Measurements from ENCODE around the gene CDC23. TPM values are rescaled to one million over a fixed set of nuclear protein-coding genes. Genes with fewer than 3 reads are reported as not detected.
"Not testable (repeated sequence)": the region's sequence is repeated elsewhere in the genome, so short reads cannot be mapped to it uniquely, and the experiment has no call there.

Gene CDC23, protein sequence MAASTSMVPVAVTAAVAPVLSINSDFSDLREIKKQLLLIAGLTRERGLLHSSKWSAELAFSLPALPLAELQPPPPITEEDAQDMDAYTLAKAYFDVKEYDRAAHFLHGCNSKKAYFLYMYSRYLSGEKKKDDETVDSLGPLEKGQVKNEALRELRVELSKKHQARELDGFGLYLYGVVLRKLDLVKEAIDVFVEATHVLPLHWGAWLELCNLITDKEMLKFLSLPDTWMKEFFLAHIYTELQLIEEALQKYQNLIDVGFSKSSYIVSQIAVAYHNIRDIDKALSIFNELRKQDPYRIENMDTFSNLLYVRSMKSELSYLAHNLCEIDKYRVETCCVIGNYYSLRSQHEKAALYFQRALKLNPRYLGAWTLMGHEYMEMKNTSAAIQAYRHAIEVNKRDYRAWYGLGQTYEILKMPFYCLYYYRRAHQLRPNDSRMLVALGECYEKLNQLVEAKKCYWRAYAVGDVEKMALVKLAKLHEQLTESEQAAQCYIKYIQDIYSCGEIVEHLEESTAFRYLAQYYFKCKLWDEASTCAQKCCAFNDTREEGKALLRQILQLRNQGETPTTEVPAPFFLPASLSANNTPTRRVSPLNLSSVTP
- 35.0 TPM for total RNA-seq

DNA sequence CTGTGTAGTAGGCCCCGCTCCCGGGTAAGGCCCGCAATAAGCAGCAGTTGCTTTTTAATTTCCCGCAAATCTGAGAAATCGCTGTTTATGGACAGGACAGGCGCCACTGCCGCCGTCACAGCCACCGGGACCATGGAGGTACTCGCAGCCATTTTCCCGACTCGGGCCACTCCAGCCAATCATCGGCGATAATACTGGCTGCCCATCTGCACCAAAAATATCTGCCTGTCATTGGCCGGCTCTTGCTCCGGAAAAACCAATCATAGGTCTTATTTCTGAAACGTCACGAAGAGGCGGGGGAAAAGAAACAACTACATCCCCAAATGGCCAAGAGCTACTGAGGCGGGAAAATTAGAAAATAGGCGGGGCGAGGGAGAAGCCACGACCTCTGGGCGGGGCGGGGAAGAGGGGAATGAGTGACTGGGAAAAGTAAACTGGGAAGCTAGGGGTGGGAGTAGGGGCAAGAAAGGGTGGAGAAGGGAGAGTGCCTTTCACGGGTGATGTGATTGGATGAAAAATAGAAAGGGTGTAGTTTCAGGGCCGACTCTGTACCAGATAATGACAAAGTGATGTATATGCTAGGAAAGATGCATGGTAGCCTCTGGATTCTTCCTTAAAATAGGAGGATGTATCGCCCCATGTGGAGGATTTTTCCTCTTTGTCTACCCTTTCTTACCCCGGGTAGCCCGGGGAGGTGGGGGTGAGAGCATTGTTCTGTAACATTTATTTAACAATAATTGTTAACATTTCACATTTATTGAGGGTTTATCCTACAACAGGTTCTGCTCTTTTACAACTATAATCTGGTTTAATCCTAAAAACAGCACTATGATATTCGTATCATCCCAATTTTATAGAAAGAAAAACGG, at the start of gene CDC23:
Gene CDC23 (minus strand): TSS at position 163 of the 869 bp plus-strand sequence. CDS start 11 bp downstream, at position 152.
- DNase-seq = peak; percentile 100

DNA sequence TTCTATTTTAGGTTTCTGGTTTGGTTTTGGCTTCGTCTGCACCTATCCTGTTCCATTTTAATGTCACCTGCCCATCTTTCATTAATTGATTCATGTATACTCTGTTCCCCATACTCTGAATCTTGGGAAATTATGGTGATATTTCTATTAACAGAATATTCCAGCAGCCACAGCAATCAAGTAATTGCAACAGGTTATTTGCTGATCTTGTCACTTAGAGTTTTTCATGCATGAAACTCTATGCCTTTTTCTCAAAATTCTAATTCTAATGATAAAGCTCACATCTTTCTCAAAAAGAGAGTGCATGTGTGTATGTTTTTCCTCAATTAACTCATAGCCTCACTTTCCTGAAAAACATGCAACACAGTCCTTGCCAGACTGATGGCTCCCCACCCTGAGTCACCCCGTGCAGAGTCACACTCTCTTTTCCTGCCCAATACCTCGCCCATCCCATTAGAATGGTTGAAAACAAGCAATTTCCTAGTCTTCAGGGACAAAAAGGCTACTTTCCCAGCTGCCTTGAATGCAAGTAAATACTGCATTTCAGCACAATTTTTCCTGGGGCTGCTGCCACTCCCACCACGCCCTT, 45.7 kb upstream of the CDC23 start:
- no peak for DNase-seq

DNA sequence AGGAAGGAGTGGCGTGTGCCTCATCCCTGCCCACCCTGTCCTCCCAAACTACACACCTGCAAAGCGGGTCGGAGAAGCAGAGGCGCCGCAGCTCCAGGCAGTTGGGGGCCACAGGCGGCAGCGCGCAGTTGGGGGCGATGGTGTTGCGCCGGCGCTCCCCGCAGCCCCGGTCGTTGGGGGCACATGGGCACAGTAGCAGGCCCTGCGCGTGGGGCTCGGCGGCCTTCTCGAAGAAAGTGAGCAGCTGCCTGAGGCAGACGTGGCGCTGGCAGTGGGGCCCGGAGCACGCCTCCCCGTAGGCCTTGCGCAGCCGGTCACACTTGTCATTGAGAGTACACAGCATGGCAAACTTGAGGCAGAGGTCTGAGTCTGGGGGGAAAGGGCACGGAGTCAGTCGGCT, 44.5 kb upstream of the CDC23 start:
- no peak for DNase-seq

DNA sequence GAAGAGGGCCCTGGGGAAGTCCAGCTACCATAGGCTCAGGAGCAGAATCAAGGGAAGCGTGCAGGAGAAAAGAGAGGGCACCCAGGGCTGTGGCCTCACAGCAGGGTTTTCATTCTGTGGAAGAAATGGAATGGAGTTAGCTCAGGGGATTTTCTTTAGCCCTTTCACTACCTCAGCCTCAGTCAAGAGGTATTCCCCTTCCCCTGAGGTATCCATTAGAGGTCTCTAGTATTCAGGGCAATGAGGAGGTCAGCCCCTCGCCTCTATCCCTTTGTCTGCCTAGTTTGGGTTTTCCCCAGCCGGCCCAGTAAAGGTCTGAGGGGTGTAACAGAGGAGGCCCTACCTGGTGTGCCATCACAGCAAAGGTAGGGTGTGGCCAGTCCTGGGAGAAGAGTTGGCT, 39.8 kb upstream of the CDC23 start:
- DNase-seq = no peak

DNA sequence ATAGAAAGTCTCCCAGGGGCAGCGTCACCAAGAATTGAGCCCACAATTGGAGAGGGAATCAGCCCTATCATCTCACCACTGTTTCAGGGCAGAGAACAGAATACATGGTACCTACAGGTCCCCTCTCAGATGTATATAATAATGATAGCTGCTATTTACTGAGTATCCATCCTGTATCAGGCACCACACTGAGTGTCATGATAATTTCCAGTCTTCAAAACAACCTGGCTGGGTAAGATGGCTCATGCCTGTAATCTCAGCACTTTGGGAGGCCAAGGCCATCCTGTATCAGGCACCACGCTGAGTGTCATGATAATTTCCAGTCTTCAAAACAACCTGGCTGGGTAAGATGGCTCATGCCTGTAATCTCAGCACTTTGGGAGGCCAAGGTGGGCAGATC, 34.7 kb upstream of the CDC23 start:
- DNase-seq = not testable (repeated sequence)

DNA sequence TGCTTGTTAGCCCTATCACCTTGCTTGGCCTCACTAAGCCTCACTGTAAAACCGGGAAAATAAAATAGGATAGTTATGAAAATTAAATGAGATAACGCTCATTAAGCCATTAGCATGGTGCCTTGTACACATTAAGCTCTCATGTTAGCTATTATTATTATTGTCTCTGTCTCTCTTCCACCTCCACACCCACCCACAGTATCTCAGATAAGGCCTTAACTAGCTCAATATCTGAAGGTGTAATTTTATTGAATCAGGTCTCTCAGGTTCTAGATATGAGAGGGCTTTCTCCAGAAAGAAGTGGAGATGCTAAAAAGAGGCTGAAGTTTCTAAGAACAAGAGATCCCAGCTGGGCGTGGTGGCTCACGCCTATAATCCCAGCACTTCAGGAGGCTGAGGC, 33.7 kb upstream of the CDC23 start:
- no peak for DNase-seq

DNA sequence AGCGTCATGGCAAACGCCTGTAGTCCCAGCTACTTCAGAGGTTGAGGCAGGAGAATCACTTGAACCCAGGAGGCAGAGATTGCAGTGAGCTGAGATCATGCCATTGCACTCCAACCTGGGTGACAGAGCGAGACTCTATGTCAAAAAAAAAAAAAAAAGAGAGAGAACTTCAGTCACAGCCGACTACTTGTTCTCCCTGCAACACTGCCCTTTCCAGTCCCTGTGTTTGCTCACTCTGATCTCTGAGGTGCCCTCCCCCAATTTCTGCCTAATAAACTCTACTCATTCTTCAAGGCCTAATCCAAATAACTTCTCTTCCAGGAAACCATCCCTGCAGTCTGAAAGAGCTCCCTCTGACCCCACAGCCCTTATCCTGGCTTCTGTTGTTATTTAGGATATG, 33.2 kb upstream of the CDC23 start:
- no peak for DNase-seq

DNA sequence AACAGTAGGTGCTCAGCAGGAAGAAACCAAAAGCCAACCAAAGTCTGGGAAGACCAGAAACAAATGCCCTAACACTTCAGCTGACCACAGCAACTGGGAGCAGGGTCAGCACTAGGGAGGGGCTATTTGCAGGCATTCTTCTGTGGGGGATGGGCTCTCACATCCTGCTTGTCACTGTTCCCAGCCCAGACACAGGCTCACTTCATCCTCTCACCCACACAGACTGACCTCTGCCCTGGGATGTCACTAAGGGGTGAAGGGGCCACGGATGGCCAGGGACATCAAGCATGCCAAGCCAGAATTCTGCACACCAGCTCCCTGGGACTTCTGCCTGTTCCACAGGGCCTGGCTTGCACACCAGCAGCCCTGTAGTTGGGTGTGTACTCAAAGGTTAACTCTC, 32.6 kb upstream of the CDC23 start:
- DNase-seq = no peak

DNA sequence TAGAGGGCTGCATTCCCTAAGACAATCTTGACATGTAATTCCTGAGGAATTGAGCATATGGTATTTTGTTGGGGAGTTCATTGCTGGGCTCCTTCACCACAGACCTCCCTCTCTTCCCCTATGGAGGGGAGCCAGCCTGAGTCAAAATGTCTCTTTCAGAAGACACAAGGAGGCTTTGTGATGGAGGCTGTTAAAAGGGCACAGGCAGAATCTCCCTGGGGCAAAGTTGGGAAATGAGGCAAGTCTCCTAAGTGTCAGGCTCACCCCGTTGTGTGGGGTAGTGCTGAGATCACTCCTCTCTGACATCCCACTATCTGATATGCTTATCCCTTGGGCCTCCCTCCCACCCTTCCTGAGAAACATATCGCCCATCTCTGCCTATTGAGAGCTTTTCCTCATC, 30.7 kb upstream of the CDC23 start:
- peak; percentile 44 for DNase-seq

DNA sequence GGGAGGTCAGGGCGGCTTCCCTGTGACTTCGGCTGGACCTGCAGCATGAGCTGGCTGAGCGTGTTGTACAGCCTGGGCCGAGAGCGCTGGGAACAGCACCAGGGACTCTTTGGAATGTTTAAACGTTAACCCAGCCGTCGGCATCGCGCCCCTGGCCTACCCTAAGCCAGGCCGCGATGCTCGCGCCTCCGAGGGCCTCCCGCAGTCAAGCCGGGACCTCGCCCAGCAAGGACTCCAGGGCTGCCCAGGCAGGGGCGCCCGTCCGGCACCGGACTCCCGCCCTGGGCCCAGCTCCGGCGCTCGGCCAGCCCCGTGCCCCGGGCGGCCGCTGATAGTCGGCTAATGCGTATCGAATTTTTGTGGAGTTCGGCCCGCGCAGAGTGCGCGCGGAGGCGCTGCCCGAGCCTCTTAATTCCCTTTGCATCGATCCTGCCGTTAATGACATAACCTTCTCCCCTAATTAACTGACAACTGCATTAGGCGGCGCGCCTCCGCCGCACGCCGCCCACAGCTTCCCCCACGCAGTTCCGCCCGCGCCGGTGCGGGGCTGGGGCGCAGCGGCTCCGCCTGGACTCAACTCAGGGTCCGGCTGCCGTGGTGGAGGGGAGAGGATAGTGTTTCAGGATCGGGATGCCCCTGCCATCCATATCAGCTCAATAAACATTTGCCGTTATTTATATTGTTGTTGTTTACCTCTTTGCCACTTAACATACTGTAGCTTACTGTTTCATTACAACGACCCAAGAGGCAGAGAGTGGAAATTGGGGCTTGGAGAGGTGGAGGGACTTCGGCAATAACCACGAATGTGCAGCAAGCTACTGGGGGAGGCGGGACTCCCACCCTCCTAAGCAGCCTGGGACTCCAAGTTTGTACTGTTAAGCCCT, 28.8 kb upstream of the CDC23 start:
- peak; percentile 32 for DNase-seq

DNA sequence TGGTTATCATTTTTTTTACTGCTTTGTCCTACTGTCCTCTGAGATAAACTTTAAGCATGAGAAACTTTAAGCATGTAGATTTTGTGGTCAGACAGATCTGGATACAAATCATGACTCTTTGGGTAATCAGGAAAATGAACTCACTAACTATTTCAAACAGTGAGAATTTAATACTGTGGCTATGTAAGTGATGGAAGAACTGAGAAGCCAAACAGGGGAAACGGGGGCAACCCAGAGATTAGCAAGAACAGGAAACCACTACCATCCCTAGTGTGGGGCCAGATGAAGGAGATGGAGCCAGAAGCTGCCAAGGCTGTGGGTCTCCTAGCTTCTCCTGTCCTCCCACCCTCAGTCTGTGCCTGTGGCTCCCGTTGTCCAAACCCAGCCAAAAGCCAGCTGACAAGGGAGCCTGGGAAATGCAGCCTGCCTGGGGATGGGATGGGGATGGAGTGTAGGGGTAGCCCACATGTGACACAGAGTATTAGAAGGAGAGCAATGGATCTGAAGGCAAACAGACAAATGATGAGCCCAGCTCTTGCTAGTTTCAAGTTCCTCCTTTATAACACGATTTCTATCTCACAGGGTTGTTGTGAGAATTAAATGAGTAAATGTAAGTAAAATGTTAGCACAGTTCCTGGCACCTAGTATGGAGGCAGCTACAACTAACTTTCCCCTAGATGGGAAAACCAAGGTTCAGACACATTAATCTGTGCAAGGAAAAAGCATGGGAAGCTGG, 27.7 kb upstream of the CDC23 start:
- DNase-seq = no peak

DNA sequence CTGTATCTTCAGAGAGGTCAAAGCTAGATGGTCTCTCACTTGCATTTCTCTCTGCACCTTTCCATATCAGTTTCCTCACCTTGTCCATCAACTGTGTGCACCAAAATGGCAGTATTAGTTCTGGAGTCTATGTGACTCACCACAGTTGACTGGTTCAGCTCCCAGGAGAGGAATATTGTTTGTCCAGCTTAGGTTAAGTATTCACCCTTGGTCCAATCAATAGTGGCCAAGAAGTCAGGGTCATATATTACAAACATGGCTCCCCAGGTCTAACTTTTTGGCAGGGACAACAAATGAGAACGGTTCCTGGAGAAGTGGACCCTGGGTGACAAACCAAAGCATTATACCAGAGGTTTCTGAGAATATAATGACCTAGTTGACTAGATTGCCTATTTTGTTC, 24.9 kb upstream of the CDC23 start:
- no peak for DNase-seq

DNA sequence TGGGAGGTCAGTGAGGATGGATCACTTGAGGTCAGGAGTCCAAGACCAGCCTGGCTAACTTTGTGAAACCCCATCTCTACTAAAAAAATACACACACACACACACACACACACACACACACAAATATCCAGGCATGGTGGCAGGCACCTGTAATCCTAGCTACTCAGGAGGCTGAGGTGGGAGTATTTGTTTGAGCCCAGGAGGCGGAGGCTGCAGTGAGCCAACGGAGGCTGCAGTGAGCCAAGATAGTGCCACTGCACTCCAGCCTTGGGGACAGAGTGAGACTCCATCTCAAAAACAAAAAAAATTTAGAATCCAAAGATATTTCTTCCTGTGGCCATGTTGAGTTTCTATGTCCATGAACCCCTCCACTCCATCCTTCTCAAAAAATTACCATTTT, 21.5 kb upstream of the CDC23 start:
- DNase-seq = no peak

DNA sequence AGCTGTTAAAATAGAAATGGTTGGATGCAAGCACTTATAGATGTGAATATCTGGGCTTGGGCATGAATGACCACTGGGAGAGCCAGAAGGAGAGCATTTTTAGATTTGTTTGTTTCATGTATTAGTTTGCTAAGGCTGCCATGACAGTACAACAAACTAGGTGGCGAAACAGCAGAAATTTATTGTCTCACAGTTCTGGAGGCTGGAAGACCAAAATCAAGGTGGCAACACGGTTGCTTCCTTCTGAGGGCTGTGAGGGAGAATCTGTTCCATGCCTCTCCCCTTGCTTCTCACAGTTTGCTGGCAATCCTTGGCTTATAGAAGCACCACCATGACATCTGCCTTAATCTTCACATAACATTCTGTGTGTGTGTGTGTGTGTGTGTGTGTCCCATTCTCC, 20.2 kb upstream of the CDC23 start:
- DNase-seq = no peak

DNA sequence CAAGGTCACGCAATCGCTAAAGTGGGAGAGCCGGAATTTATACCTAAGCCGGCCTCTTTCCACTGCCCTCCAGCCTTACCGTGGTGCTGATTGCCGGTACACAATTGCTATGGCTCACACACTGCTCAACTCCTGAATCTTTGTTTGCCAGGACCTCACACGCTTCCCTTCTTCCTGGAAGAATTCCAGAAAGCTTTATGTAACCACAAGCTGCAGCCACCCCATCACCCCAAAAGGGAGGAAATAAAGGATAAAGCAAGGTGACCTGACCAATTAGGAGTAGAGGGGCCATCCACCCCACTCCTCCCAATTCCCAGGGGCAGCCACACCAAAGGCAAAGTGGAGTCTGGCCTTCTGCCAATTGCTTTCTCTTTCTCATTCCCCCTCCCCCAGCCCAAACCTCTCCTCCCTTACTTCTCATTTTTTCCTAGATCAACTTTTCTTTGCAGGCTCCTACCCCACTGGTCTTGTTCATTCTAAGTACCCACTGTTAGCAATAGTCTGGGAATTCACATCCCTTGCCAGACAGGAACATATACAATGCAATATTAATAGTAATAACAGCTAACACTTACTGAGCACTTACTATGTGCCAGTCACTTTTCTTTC, 18.0 kb upstream of the CDC23 start:
- no peak for DNase-seq

DNA sequence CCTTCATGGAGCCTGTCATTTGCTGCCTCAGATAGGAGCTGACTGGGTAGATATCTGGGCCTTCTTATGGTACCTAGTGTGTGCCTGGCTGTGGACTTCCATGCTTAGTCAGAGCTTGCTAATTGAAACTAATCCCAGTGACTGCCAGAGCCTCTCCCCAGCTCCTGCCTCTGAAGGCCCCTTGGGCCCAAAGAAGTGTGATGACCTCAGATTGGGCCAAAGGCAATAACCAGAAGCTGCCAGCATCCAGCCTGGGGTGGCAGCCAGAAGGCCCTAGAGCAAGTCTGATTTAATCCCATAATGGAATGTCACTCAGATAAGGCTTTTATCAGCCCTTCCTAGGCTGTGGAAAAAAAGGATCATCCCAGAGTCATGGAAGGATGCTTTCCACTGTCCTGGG, 17.1 kb upstream of the CDC23 start:
- no peak for DNase-seq

DNA sequence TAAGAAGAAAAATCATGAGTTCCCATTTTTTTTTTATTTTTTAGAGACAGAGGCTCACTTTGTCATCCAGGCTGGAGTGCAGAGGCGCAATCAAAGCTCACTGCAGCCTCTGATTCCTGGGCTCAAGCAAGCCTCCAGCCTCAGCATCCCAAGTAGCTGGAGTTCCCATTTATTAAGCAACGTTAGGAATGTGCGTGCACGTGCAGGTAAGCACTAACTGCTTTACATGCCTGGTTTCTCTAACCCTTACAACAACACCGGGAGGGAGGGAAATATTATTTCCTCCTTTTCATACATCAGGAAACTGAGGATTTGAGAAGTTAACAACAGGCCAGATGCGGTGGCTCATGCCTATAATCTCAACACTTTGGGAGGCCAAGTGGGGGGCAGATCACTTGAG, 16.3 kb upstream of the CDC23 start:
- DNase-seq = no peak

DNA sequence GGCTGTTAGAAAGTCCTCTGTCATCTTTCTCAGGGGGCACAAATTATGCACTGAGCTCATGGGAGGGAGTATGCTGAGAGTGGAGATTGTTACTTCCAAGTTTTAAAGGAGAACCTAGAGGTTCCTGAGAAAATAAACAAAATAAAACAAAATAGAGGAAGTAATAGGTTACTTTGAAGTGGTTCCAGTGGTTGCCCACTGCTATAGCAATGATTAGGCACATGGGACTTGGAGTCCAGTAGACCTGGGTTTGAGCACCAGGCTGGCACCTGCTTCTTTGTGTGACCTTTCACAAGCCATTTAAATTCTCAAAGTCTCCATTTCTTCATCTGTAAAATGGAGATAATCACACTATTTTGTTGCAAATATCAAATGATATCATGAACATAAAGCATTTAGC, 13.8 kb upstream of the CDC23 start:
- DNase-seq = no peak

DNA sequence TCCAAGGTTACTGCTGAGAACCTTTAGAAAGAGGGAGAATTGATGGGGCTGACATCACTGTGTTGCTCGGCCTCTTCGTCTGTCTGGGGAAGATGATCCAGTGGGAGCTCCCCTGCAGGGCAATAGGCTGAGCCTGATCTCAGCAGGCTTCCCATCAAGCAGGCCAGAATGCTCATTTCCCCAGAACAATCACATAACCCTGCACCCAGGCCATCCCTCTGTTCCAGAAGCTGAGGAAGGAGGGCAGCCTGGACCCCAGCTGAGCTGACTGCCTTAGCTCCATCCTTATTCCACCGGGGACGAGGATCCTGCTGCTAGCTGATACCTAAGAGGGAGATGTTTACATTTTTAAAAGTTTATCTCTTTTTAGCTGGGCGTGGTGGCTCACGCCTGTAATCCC, 11.6 kb upstream of the CDC23 start:
- DNase-seq = no peak

DNA sequence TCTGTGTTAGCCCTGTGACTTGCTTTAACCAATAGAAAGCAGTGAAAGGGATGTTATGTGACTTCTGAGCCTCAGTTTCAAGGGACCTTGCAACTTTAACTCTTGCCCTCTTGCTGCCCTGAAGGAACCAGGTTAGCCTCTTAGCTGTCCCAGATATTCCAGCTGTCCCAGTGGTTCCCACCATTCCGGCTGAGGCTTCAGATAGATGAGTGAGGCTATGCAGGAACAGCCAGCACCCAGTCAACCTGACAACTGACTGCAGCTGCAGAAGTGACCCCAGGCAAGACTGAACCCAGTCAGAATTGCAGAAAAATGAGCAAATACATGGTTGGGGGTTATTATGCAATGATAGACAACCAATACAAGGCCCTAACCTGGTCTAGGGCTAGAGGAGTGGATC, 10.4 kb upstream of the CDC23 start:
- no peak for DNase-seq

DNA sequence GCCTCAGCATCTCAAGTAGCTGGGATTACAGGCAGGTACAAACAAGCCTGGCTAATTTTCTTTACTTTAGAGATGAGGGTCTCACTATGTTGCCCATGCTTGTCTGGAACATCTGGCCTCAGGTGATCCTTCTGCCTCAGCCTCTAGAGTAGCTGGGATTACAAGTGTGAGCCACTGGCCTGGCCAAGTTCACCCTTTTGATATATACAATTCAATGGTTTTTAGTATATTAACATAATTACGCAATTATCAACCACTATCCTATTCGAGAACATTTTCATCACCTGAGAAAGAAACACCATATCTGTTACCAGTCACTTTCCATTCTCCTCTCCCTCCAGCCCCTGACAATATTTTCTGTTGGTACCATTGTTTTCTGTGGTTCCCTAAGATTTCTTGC, 3.7 kb upstream of the CDC23 start:
- DNase-seq = no peak
